NCI-H226 (cell line): ENCODE measurements around the gene TLCD1.

Experiments used
- DNase-seq: peaks from one replicate; pipeline ENCODE4 v3.0.0-alpha.2; 2015

TLCD1 gene

GRCh38 chr17:28726226-28726626 lies at the start of gene TLCD1:
TSS of gene TLCD1 (minus strand) at chr17:28726233. CDS start at chr17:28726097, 136 bp downstream.
- DNase-seq = peak; percentile 46

DNA sequence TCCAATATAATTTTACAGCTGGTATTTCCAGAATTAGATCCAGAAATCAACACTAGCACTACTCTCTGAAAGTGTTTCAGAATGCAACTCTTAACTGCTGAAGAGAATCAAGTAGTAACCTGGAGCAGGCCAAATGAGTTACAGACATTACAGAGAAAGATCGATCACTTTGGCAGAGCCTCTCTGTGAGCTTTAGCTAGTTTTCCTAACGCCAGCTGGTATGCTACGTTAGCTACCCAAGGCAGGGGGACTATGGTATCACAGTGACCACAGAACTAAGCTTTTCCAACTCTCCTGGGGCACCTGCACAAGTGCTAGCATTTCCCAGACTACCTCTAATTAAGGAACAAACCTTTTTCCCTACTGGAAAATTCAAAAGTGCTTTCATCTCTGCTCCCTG lies 48.2 kb upstream of the TLCD1 start:
- DNase-seq = no peak

- DNase-seq = no peak
Measured at GRCh38 chr17:28773736-28774135, 47.7 kb upstream of the TLCD1 start.

DNA sequence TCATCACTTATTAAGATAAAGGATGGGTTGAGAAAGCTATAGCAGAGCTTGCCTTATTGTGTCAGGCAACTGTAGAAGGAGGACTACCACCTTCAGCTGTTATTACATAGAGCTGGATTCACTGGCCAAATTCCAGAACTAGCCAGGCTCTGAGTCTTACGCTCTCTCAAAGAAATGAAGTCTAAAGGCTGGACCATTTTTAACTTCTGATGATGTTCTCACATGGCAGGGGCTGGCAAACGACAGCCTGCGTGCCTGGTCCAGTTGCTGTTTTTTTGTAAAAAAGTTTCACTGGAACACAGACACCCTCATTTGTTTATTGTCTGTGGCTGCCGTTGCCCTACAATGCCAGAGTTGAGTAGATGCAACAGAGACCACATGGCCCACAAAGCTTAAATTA lies 39.0 kb upstream of the TLCD1 start:
- no peak for DNase-seq

- no peak for DNase-seq
Measured at GRCh38 chr17:28763804-28764266, 37.8 kb upstream of the TLCD1 start.

- no peak for DNase-seq
Measured at GRCh38 chr17:28763137-28763799, 37.2 kb upstream of the TLCD1 start.

GRCh38 chr17:28760601-28761562 lies 34.8 kb upstream of the TLCD1 start:
- no peak for DNase-seq

DNA sequence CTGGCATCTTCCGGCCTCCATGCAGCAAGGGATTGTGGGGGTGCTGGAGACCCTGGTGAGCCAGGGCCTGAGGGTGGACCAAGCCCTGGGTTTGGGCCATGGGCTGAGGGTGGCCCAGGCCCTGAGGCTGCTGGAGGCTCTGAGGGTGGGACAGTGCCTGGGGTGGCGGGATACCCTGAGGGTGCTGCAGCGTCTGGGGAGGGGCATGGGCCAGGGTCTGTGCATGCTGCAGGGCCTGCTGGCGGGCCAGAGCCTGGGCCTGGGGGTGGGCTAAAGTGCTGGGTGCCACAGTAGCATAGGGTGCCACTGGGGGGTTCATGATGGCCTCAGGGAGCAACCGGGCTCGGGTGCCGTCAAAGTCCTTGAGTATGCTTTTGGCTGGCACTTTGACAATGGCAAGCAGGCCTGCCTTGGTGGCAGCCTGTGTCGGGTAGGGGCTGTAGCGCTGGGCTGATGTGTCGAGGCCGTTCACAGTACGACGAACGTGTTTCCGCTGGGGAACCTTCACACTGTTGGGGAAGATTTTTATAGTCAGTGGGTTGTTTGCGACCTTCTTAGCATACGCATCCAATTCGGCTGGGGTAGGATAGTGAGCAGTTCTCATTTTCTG lies 33.3 kb upstream of the TLCD1 start:
- DNase-seq = no peak

GRCh38 chr17:28758411-28759121 lies 32.5 kb upstream of the TLCD1 start:
- DNase-seq = no peak

- DNase-seq = no peak
Measured at GRCh38 chr17:28756049-28756804, 30.2 kb upstream of the TLCD1 start.

GRCh38 chr17:28755486-28755885 lies 29.5 kb upstream of the TLCD1 start:
- DNase-seq = no peak

- DNase-seq = no peak
Measured at GRCh38 chr17:28751600-28752366, 25.8 kb upstream of the TLCD1 start.

GRCh38 chr17:28750178-28751047 lies 24.4 kb upstream of the TLCD1 start:
- DNase-seq = peak; percentile 72

GRCh38 chr17:28749516-28750177 lies 23.6 kb upstream of the TLCD1 start:
- no peak for DNase-seq

DNA sequence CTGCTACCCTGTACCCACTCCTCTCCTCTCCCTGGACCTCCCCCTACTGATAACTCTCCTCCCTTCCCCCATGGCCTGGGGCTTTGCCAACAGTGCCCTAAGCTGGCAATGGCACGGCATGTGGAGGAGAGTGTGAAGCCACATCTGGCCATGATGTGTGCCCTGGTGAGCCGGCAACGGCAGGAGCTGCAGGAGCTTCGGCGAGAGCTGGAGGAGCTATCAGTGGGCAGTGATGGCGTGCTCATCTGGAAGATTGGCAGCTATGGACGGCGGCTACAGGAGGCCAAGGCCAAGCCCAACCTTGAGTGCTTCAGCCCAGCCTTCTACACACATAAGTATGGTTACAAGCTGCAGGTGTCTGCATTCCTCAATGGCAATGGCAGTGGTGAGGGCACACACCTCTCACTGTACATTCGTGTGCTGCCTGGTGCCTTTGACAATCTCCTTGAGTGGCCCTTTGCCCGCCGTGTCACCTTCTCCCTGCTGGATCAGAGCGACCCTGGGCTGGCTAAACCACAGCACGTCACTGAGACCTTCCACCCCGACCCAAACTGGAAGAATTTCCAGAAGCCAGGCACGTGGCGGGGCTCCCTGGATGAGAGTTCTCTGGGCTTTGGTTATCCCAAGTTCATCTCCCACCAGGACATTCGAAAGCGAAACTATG lies 23.0 kb upstream of the TLCD1 start:
- no peak for DNase-seq

- no peak for DNase-seq
Measured at GRCh38 chr17:28747801-28748750, 22.0 kb upstream of the TLCD1 start.

DNA sequence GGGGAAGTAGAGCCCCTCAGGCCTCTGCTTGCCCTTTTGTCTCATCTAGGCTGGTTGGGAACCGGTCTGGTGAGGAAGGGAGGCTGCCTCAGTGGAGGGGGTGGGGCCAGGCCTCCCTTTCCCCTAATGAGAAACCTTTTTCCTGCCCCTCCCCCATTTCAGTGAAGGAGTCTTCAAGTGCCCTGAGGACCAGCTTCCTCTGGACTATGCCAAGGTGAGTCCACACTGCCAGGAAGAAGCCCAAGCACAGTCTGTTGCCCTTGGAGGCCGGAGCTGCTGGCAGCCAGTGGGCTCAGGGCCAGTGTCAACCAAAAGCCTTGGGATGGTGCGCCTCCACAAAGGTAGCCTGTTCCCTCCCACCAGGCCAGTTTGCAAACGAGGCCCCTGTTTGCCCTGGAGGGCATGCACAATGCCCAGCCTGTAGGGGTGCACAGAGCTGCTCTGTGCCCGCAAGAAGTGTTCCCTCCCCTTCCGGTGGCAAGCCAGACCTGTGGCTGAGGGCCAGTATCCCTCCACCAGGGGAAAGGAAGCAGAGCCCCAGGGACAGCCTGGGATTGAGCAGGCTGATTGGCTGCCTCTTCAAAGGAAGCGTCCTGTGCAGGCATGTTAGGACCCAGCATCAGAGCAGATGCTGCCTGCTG lies 21.1 kb upstream of the TLCD1 start:
- DNase-seq = peak; percentile 33
